Neural cell (in vitro differentiated cells): ENCODE data around the gene ITPKB. TPM values are rescaled to one million over a fixed set of nuclear protein-coding genes. Genes with fewer than 3 reads are reported as not detected.

Experiments
- H2AFZ ChIP-seq: fragments of 200-600, 300-800 bp; sonication (generic), shearing (Covaris generic); 2 replicates; pipeline ENCODE4 v1.6.0; 2014; ENCODE audit warnings: low read depth, mild to moderate bottlenecking, antibody characterized with exemption, low read length, moderate library complexity
- H3F3A ChIP-seq: fragments of 200-600 bp; shearing (Covaris generic); 2 replicates; pipeline ENCODE4 v1.6.1; 2016; ENCODE audit warnings: mild to moderate bottlenecking, moderate library complexity, mixed read lengths, antibody characterized with exemption, low read length; ENCODE audit not compliant: insufficient read depth, poor library complexity, severe bottlenecking
- H3K27ac ChIP-seq: fragments of 200-600, 300-800 bp; sonication (generic), shearing (Covaris generic); 2 replicates; pipeline ENCODE4 v1.5.1; 2014; ENCODE audit warnings: mild to moderate bottlenecking, low read length, moderate library complexity
- H3K27me3 ChIP-seq: fragments of 300-800, 200-600 bp; sonication (generic), shearing (Covaris generic); 2 replicates; pipeline ENCODE4 v1.6.0; 2014; ENCODE audit warnings: mild to moderate bottlenecking, low read depth, low read length, moderate library complexity; ENCODE audit not compliant: insufficient read depth
- H3K36me3 ChIP-seq: fragments of 300-800, 200-600 bp; sonication (generic), shearing (Covaris generic); 2 replicates; pipeline ENCODE4 v1.5.1; 2014; ENCODE audit warnings: mild to moderate bottlenecking, antibody characterized with exemption, low read length, moderate library complexity; ENCODE audit not compliant: insufficient read depth
- H3K4me2 ChIP-seq: fragments of 300-800, 200-600 bp; sonication (generic), shearing (Covaris generic); 2 replicates; pipeline ENCODE4 v1.6.0; 2014; ENCODE audit warnings: mild to moderate bottlenecking, low read length
- H3K4me3 ChIP-seq: fragments of 300-800, 200-600 bp; sonication (generic), shearing (Covaris generic); 2 replicates; pipeline ENCODE4 v1.5.1; 2014; ENCODE audit warnings: mild to moderate bottlenecking, low read length, moderate library complexity
- H3K79me2 ChIP-seq: fragments of 200-600 bp; shearing (Covaris generic); replicated peaks from 2 replicates; pipeline ENCODE4 v1.6.0; 2014; ENCODE audit warnings: mild to moderate bottlenecking, low read length, moderate library complexity; ENCODE audit not compliant: insufficient read depth
- H3K9ac ChIP-seq: fragments of 300-800, 200-600 bp; sonication (generic), shearing (Covaris generic); 2 replicates; pipeline ENCODE4 v1.6.1; 2016; ENCODE audit warnings: mild to moderate bottlenecking, low read length, mixed read lengths
- H3K9me2 ChIP-seq: fragments of 200-600 bp; shearing (Covaris generic); 2 replicates; pipeline ENCODE4 v1.6.1; 2016; ENCODE audit warnings: mild to moderate bottlenecking, low read length, mixed read lengths; ENCODE audit not compliant: insufficient read depth
- H3K9me3 ChIP-seq: fragments of 200-600, 300-800 bp; sonication (generic), shearing (Covaris generic); 2 replicates; pipeline ENCODE4 v1.6.1; 2016; ENCODE audit warnings: mild to moderate bottlenecking, mixed run types, low read length, moderate library complexity, mixed read lengths
- H4K20me1 ChIP-seq: fragments of 200-600 bp; shearing (Covaris generic); 2 replicates; pipeline ENCODE4 v1.6.1; 2016; ENCODE audit warnings: mild to moderate bottlenecking, mixed run types; ENCODE audit not compliant: insufficient read depth
- EP300 ChIP-seq: fragments of 450-650 bp; conservative IDR thresholded peaks from 2 replicates; pipeline ENCODE4 v1.6.1; 2014; ENCODE audit warnings: antibody characterized with exemption, mild to moderate bottlenecking, moderate library complexity; ENCODE audit not compliant: poor library complexity, severe bottlenecking
- EZH2 ChIP-seq: fragments of 200-600, 300-800 bp; shearing (Covaris generic), sonication (generic); IDR thresholded peaks from 2 replicates; pipeline ENCODE4 v1.6.1; 2014; ENCODE audit warnings: antibody characterized with exemption, low read length, borderline replicate concordance, mild to moderate bottlenecking; ENCODE audit not compliant: insufficient read depth, poor library complexity, severe bottlenecking
- MXI1 ChIP-seq: fragments of 450-650 bp; conservative IDR thresholded peaks from 2 replicates; pipeline ENCODE4 v1.6.1; 2014; ENCODE audit warnings: antibody characterized with exemption, mild to moderate bottlenecking; ENCODE audit not compliant: poor library complexity, severe bottlenecking
- POLR2AphosphoS5 ChIP-seq: IDR thresholded peaks from 2 replicates; pipeline ENCODE4 v1.6.1; 2012
- RAD21 ChIP-seq: fragments of 450-650 bp; conservative IDR thresholded peaks from 2 replicates; pipeline ENCODE4 v1.6.1; 2014; ENCODE audit warnings: antibody characterized with exemption, mild to moderate bottlenecking, moderate library complexity
- REST ChIP-seq: IDR thresholded peaks from 2 replicates; pipeline ENCODE4 v1.6.1; 2012; ENCODE audit warnings: borderline replicate concordance
- SMC3 ChIP-seq: fragments of 450-650 bp; conservative IDR thresholded peaks from 2 replicates; pipeline ENCODE4 v1.6.1; 2014; ENCODE audit warnings: antibody characterized with exemption, mild to moderate bottlenecking, moderate library complexity; ENCODE audit not compliant: poor library complexity
- TAF1 ChIP-seq: IDR thresholded peaks from 2 replicates; pipeline ENCODE4 v1.6.1; 2012; ENCODE audit warnings: low read depth
- polyA plus RNA-seq: library from polyadenylated mRNA; depleted of rRNA; stranded (reverse); fragments of >200 nt; gene quantifications from 2 replicates; pipeline ENCODE4 v1.2.3, GENCODE V29; 2014
- TF ChIP-seq, protein P1 (sequence below): fragments of 450-650 bp; IDR thresholded peaks from 2 replicates; pipeline ENCODE4 v1.5.1; 2014; ENCODE audit warnings: antibody characterized with exemption, mild to moderate bottlenecking, moderate library complexity; ENCODE audit not compliant: poor library complexity, severe bottlenecking

Gene ITPKB
- polyA plus RNA-seq, 1 donor from 2014 or later = 0.19 TPM

DNA sequence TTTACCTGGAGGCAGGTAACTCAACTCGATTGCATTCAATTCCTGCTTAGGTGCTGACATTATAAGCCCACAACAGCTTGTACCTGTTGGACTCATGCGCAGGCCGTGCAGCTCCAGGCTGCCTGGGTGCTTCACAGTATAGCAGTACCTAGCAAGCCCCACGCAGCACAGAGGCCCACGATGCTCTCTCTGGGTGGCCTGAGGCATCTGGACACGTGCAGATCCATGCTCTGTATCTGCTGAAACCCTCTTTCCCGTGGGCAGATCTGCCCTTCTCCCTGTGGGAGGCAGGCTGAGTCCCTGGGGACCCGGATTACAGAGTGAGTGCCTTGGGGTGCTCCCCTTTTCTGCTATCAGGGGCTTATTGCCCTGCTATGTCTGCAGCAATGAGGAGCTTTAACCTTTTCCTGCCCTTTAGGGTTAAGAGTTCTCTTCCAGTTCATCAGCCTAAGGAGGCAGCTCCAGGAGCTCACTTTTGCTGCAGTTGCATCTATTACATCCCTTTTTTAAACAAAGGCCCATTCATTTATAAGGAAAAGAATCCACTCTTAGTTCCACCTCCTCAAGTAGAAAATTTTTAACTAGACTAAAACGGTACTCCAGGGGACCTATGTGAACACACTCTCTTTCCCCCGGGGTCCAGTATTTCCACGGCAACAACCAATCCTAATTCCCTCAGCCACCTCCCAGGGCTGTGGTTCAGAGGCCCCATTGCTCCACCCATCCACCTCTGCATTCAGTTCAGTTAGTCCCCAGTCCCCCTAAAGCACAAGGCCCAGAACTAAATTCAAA, 19.3 kb downstream of the ITPKB start:
- Histone ChIP-seq H3K9me3 (no peaks in the 10 kb centered on the region), H3K36me3 (no peaks in the 10 kb centered on the region), H2AFZ (no peak overlapping the region), H3K4me2 (no peak overlapping the region), H3F3A (no peaks in the 10 kb centered on the region), H3K4me3 (no peak overlapping the region), H3K9ac (no peak overlapping the region), H3K9me2 (no peaks in the 10 kb centered on the region), H3K79me2 (no peaks in the 10 kb centered on the region), H3K27ac (no peak overlapping the region), H3K27me3 (no peaks in the 10 kb centered on the region), H4K20me1 (no peaks in the 10 kb centered on the region)
- no peak for TF ChIP-seq SMC3
- TF ChIP-seq, protein P1, sequence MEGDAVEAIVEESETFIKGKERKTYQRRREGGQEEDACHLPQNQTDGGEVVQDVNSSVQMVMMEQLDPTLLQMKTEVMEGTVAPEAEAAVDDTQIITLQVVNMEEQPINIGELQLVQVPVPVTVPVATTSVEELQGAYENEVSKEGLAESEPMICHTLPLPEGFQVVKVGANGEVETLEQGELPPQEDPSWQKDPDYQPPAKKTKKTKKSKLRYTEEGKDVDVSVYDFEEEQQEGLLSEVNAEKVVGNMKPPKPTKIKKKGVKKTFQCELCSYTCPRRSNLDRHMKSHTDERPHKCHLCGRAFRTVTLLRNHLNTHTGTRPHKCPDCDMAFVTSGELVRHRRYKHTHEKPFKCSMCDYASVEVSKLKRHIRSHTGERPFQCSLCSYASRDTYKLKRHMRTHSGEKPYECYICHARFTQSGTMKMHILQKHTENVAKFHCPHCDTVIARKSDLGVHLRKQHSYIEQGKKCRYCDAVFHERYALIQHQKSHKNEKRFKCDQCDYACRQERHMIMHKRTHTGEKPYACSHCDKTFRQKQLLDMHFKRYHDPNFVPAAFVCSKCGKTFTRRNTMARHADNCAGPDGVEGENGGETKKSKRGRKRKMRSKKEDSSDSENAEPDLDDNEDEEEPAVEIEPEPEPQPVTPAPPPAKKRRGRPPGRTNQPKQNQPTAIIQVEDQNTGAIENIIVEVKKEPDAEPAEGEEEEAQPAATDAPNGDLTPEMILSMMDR = no peak
- no peak for TF ChIP-seq REST
- TF ChIP-seq RAD21 = no peak
- TF ChIP-seq MXI1 = no peak
- TF ChIP-seq TAF1 = no peak
- no peak for TF ChIP-seq POLR2AphosphoS5
- TF ChIP-seq EP300 = no peak
- TF ChIP-seq EZH2 = no peak

- TF ChIP-seq POLR2AphosphoS5 (no peak), MXI1 (no peak), RAD21 (no peak), SMC3 (no peak)
- no peaks in the 10 kb centered on the region for H3K9me2 ChIP-seq
- H3K4me3 ChIP-seq = no peak overlapping the region
- H3F3A ChIP-seq = no peaks in the 10 kb centered on the region
- H2AFZ ChIP-seq = no peak overlapping the region
- H3K9me3 ChIP-seq = no peaks in the 10 kb centered on the region
- no peaks in the 10 kb centered on the region for H3K79me2 ChIP-seq
- no peaks in the 10 kb centered on the region for H3K27me3 ChIP-seq
- H3K36me3 ChIP-seq = no peaks in the 10 kb centered on the region
- no peak overlapping the region for H3K4me2 ChIP-seq
- no peak overlapping the region for H3K27ac ChIP-seq
- H3K9ac ChIP-seq = no peak overlapping the region
- no peaks in the 10 kb centered on the region for H4K20me1 ChIP-seq
Measured at GRCh38 chr1:226717256-226717909, 21.7 kb downstream of the ITPKB start.
